Left kidney (tissue), 2 donors: Measurements from ENCODE around the gene ETHE1. TPM values are rescaled to one million over a fixed set of nuclear protein-coding genes. Genes with fewer than 3 reads are reported as not detected.

Experiments
- DNase-seq: peaks from one replicate; pipeline ENCODE4 v3.0.0-alpha.2; 2013
- polyA plus RNA-seq: library from polyadenylated mRNA; unstranded; fragments of 120-200 nt; gene quantifications from one replicate; pipeline ENCODE4 v1.2.1, GENCODE V29; 2013; ENCODE audit not compliant: insufficient read length

ETHE1 gene
- polyA plus RNA-seq, 1 donor = 25.4 TPM

- DNase-seq = no peak
Measured at GRCh38 chr19:43467276-43467675, 59.7 kb downstream of the ETHE1 start.

- DNase-seq = no peak
Measured at GRCh38 chr19:43466793-43467192, 60.2 kb downstream of the ETHE1 start.

GRCh38 chr19:43465468-43466120, 61.4 kb downstream of the ETHE1 start, which contains the start of gene LYPD3:
LYPD3 (minus strand) TSS chr19:43465608; CDS start chr19:43465571, 37 bp downstream.
- no peak for DNase-seq

- DNase-seq = no peak
Measured at GRCh38 chr19:43464134-43464775, 62.7 kb downstream of the ETHE1 start.

GRCh38 chr19:43463381-43464133, 63.4 kb downstream of the ETHE1 start:
- peak; percentile 91 for DNase-seq

- no peak for DNase-seq
Measured at GRCh38 chr19:43462785-43463380, 64.1 kb downstream of the ETHE1 start.

GRCh38 chr19:43462383-43462782, 64.6 kb downstream of the ETHE1 start:
- no peak for DNase-seq

- no peak for DNase-seq
Measured at GRCh38 chr19:43461303-43461702, 65.7 kb downstream of the ETHE1 start.

GRCh38 chr19:43460362-43461016, 66.5 kb downstream of the ETHE1 start:
- DNase-seq = no peak

- no peak for DNase-seq
Measured at GRCh38 chr19:43457809-43458208, 69.2 kb downstream of the ETHE1 start.

Other genes with a start within 250 kb of the ETHE1 start
- 0.20 TPM for gene CD177, start 173.5 kb downstream of the ETHE1 start, polyA plus RNA-seq
- not detected for gene TEX101, start 112.3 kb downstream of the ETHE1 start, polyA plus RNA-seq
- gene LYPD3, start 61.6 kb downstream of the ETHE1 start, polyA plus RNA-seq = 1.1 TPM
- gene PHLDB3, start 22.5 kb downstream of the ETHE1 start, polyA plus RNA-seq = 7.8 TPM
- gene ZNF575, start 6.0 kb upstream of the ETHE1 start, polyA plus RNA-seq = 1.6 TPM
- 58.6 TPM for gene XRCC1, start 48.3 kb upstream of the ETHE1 start, polyA plus RNA-seq
- 19.2 TPM for gene PINLYP, start 48.6 kb upstream of the ETHE1 start, polyA plus RNA-seq
- 19.5 TPM for gene IRGQ, start 68.9 kb upstream of the ETHE1 start, polyA plus RNA-seq
- gene ZNF576, start 69.4 kb upstream of the ETHE1 start, polyA plus RNA-seq = 11.6 TPM
- 1.1 TPM for gene SRRM5, start 84.9 kb upstream of the ETHE1 start, polyA plus RNA-seq
- gene ZNF428, start 92.4 kb upstream of the ETHE1 start, polyA plus RNA-seq = 72.8 TPM
- gene CADM4, start 112.6 kb upstream of the ETHE1 start, polyA plus RNA-seq = 43.0 TPM
- 10.6 TPM for gene PLAUR, start 143.0 kb upstream of the ETHE1 start, polyA plus RNA-seq
- gene IRGC, start 188.9 kb upstream of the ETHE1 start, polyA plus RNA-seq = not detected
- 57.5 TPM for gene SMG9, start 227.8 kb upstream of the ETHE1 start, polyA plus RNA-seq